IPS DF 4.7 (cell line): ENCODE measurements around the gene ZRANB2.

Source experiments
- DNase-seq: peaks from one replicate; pipeline ENCODE4 v3.0.0-alpha.2; 2013; ENCODE audit warnings: low spot score; ENCODE audit errors: extremely low read depth

Gene ZRANB2

GRCh38 chr1:71068325-71069240, 12.3 kb downstream of the ZRANB2 start:
- no peak for DNase-seq

DNA sequence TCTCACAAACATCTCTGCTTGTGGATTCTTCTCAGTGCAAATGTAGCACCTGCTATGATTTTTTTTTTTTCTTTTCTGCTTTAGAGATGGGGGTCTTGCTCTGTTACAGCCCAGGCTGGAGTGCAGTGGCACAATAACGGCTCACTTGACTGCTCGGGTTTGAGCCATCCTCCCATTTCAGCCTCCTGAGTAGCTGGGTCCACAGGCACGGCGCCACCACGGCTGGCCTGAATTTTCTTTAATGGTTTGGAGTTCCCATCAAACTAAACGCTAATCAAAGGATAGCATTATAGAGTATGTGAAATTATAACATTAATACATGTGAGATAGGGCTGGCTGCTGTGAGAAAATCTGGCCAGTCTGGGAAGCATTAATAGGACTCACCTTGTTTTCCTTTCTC, 26.0 kb downstream of the ZRANB2 start:
- DNase-seq: no peak

GRCh38 chr1:71054281-71054731, 26.5 kb downstream of the ZRANB2 start:
- no peak for DNase-seq

DNA sequence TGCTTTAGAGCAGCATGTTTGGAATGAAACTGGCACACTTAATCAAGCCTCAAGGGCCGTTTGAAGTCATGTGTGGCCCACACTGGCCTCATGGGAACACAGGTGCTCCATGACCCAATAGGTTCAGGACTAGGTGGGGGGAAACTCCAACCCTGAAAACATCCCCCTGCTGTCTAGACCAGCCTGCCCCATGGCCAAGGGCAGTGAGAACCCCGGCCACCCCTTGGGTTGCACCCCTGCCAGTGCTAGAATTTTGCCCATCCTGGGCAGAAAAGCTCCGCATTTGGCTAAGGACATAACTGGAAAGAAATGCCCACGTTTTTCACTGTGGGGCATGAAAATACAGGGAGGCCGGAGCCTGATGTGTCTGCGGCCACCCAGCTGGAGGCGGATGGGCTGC, 27.1 kb downstream of the ZRANB2 start:
- no peak for DNase-seq

GRCh38 chr1:71053146-71053545, 27.7 kb downstream of the ZRANB2 start:
- DNase-seq: no peak

DNA sequence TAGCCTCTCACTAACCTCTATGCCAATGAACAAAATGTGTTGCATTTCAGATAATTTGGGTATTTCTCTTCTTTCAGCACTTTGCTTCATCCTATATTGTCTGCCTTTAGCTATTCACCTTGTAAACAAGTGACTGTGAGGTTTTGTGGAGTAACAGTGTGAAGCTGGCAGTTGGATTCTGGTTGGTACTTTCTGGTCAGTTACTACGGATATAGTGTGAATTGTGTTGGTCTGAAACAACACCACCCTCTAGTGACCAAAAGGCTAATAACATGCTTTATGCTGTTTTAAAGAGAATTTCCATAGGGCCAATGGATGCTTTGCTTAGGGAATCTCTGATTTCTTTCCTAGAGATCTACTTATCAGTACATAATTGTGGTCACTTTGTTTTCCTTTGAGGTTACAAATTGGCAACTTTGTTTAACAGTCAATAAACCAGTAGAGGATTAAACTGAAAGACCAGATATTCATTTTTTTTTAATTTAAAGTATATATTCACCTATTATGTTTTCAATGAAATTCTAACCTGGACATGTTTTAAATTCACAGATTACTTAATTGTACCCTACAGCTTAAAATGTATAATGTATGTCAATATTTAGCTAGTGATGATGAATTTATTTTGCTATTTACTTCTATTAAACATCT, 30.8 kb downstream of the ZRANB2 start:
- DNase-seq: peak; percentile 56

GRCh38 chr1:71047635-71048607, 32.9 kb downstream of the ZRANB2 start, which contains the start of gene PTGER3:
Gene PTGER3 (minus strand): TSS chr1:71047816. CDS start chr1:71047577, 239 bp downstream.
- no peak for DNase-seq

DNA sequence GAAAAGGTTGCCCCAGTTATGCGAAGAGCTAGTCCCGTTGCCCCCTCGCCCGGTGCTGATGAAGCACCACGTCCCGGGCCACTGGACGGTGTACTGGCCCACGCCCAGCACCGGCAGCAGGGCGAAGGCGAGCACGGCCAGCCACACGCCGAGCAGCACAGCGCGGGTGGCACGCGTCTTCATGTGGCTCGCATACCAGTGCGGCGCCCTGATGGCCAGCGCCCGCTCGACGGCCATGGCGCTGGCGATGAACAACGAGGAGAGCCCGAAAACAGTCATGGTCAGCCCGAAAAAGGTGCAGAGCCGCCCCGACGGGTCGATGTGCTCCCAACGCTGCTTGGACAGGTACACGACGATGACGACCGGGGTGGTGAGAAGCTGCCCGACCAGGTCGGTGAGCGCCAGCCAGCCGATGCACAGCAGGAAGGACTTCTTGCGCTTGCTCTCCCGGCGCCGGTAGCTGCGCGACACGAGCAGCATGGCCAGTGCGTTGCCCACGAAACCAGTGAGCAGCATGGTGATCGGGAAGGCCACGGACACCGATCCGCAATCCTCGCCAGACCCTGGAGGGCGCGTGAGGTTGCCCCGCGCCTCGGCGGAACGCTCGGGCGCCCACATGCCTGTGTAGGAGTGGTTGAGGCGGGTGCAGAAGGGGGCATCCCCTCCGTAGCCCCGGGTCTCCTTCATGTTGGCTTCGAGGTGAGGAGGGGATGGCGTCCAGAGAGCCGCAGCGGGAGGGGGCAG, 33.8 kb downstream of the ZRANB2 start:
- DNase-seq: peak; percentile 22

- DNase-seq: no peak
Measured at GRCh38 chr1:71045463-71046028, 35.3 kb downstream of the ZRANB2 start.

DNA sequence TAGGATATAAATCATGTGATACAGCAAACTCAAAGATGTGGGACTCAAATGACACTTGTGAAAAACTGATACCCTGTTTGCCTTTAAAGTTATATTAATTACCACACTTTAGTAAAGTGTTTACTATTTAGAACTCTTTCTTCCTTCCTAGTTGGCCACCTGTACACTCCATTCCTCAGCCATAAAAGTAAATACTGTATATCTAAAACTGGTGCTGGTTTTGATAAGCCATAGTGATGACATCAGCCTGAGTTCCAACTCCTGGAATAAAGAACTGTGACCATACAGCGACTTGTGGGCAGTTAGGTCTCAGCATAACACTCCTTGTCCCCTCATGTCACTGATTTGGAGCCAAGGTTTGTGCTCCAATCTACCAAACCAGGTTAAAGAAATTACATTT, 36.0 kb downstream of the ZRANB2 start:
- DNase-seq: no peak

GRCh38 chr1:71043065-71043464, 37.8 kb downstream of the ZRANB2 start:
- no peak for DNase-seq

- DNase-seq: no peak
Measured at GRCh38 chr1:71041806-71042205, 39.0 kb downstream of the ZRANB2 start.

DNA sequence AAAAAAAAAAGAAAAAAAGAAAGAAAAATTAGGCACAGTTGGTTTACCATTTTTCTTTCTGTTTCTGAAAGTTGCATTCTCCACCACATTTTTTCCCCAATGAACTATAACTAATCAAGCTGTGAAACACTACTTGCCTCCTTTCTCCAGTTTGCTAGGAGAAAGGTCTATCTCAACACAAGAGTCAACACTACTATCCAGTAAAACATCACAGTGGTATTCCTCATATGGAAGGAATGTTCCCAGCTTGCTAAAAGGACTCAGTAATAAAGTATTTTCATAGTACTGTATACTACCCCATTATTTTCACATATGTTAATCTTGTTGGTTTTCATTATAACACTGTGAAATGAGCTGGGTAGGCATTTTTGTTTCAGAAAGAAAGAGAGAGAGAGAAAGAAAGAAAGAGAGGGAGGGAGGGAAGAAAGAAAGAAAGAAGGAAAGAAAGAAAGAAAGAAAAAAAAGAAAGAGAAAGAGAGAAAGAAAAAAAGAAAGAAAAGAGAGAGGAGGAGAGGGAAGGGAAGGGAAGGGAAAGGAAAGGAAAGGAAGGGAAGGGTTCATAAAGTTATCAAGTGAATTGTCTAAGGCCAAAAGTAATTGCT, 41.1 kb downstream of the ZRANB2 start:
- DNase-seq: no peak

GRCh38 chr1:71038942-71039341, 41.9 kb downstream of the ZRANB2 start:
- no peak for DNase-seq

DNA sequence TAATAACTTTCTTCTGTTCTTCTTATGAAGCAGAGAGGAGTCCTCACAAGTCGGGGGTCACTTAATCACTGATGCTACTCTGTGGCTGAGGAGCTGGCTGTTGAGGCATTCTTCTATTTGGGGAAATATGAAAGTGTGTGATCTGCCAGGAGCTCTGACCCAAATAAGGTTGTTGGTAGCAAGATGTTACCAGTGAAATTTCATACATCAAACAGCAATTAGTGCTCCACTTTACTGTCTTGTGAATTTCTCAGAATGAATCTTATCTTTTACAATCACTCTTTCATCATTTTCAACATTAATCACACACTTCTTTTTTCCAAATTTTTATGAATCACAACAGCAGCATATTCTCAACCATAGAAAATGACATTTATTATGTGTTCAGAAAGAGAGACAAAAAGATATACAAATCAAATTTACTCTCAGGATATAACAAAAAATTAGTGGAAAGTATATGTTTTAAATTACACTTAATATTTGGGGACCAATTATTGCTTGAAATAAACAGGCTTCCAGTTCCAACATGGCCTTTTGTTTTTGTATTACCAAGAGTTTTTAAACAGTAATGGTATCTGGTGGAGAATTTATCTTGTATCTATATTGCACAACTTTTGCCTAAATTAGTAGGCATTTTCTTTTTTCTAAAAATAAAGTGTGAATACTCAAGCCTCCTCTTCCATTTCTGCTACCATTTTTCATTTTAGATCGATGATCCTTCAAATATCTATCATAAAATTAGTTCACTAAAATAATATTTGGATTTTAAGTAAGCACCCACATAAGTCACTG, 42.8 kb downstream of the ZRANB2 start:
- no peak for DNase-seq

DNA sequence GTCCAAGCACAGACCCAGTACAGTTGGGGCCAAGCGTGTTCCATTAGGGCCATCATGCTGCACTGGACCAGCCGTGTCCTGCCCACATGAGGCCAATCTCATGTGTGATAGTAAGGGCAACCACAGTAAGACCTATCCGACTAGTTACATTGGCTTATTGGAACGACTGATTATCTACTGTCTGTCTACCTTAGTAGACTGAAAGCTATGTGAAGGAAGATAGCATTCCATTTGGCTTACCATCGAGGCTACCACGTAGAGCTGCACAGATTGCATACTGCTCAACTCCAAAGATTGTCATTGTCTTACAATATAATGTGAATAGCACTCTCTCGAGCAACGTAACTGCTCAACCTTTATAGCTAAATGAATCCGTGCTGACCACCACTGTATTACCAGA, 43.8 kb downstream of the ZRANB2 start:
- DNase-seq: no peak

GRCh38 chr1:71033136-71033535, 47.7 kb downstream of the ZRANB2 start:
- DNase-seq: no peak

GRCh38 chr1:71031426-71031825, 49.4 kb downstream of the ZRANB2 start:
- no peak for DNase-seq

DNA sequence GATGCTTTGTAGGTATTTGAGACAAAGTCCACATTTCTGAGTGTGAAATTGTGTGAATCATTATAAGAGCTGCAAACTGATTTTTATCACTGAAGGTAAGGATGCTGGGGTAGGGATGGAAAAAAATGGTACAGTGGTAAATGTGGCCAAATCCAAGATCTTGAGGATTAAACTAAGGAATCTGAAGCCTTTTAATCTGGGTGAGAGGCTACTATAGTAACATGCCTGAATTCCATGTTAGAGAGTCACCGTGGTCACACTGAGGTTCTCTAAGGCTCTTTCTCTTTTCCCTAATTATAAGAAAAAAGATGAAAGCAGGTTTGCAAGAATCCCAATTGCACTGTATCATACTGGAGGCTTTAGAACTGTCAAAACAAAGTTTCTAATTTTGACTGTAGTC, 50.8 kb downstream of the ZRANB2 start:
- no peak for DNase-seq
